Tibial artery (tissue), 4 donors: Measurements from ENCODE around the gene POLA1.

Source experiments
- DNase-seq, 2 donors: peaks; one replicate each; pipeline ENCODE4 v3.0.0-alpha.2; 2019
- H3K27ac ChIP-seq, 2 donors: fragments of 200-600 bp; sonication (generic) in 1 of 2; 1 replicate in 1 of 2; 2 replicates in 1 of 2; pipeline ENCODE4 v1.5.1; 2018 to 2019; ENCODE audit warnings: mild to moderate bottlenecking in 1 of 2
- H3K27me3 ChIP-seq, 2 donors: fragments of 200-600 bp; sonication (generic) in 1 of 2; one replicate each; pipeline versions ENCODE4 v1.5.1 to v1.6.0; 2016 to 2019
- H3K36me3 ChIP-seq, 3 donors: fragments of 200-600 bp; sonication (generic) in 2 of 3; one replicate each; pipeline ENCODE4 v1.5.1; 2016 to 2019; ENCODE audit warnings: mild to moderate bottlenecking in 2 of 3
- H3K4me1 ChIP-seq, 4 donors: fragments of 200-600 bp; sonication (generic) in 2 of 4; 1 replicate in 3 of 4; 2 replicates in 1 of 4; pipeline ENCODE4 v1.5.1; 2016 to 2019
- H3K4me3 ChIP-seq, 2 donors: fragments of 200-600 bp; sonication (generic) in 1 of 2; 1 replicate in 1 of 2; 2 replicates in 1 of 2; pipeline ENCODE4 v1.5.1; 2018 to 2019; ENCODE audit warnings: mild to moderate bottlenecking in 2 of 2
- H3K9me3 ChIP-seq, 3 donors: fragments of 200-600 bp; sonication (generic) in 1 of 3; one replicate each; pipeline ENCODE4 v1.5.1; 2016 to 2019
- CTCF ChIP-seq, 2 experiments: fragments of 200-600 bp in 1 of 2; fragments of 450-650 bp in 1 of 2; IDR thresholded peaks; one replicate each; pipeline ENCODE4 v1.5.1; 2017 to 2019; ENCODE audit warnings: antibody characterized with exemption in 2 of 2, mild to moderate bottlenecking in 1 of 2, moderate library complexity in 1 of 2
- intact Hi-C: fragments of 100-400 bp; cut with DNase I; formaldehyde crosslinking; loops from one replicate; pipeline ENCODE4 v1.15.0; 2023; ENCODE audit warnings: low total_unique reads

Gene POLA1

GRCh38 chrX:24900234-24900633 lies 206.5 kb downstream of the POLA1 start:
- Histone ChIP-seq H3K4me1 (no peaks in the 10 kb centered on the region), H3K4me3 (no peak overlapping the region), H3K9me3 (no peaks in the 10 kb centered on the region), H3K27me3 (no peaks in the 10 kb centered on the region), H3K27ac (no peak overlapping the region), H3K36me3 (no peaks in the 10 kb centered on the region)
- no peak for TF ChIP-seq CTCF (IDR thresholded peaks at IDR 0.05)
- intact Hi-C loops: no loop called here
- DNase-seq: no peak

GRCh38 chrX:24902806-24903205 lies 209.1 kb downstream of the POLA1 start:
- no peak for DNase-seq

GRCh38 chrX:24918715-24919114 lies 225.0 kb downstream of the POLA1 start:
- no peaks in the 10 kb centered on the region for H3K36me3 ChIP-seq
- H3K27ac ChIP-seq: no peak overlapping the region
- H3K9me3 ChIP-seq: no peaks in the 10 kb centered on the region
- intact Hi-C loops: no loop called here
- H3K4me3 ChIP-seq: no peak overlapping the region
- DNase-seq: no peak
- no peak for TF ChIP-seq CTCF (IDR thresholded peaks at IDR 0.05)
- no peaks in the 10 kb centered on the region for H3K27me3 ChIP-seq
- no peaks in the 10 kb centered on the region for H3K4me1 ChIP-seq

More at GRCh38 chrX:24902806-24903205, 209.1 kb downstream of the POLA1 start:
- H3K27me3 ChIP-seq: no peaks in the 10 kb centered on the region
- no peak for TF ChIP-seq CTCF (IDR thresholded peaks at IDR 0.05)
- intact Hi-C loops: no loop called here
- H3K27ac ChIP-seq: no peak overlapping the region
- H3K9me3 ChIP-seq: no peaks in the 10 kb centered on the region
- no peaks in the 10 kb centered on the region for H3K36me3 ChIP-seq
- no peak overlapping the region for H3K4me3 ChIP-seq
- no peaks in the 10 kb centered on the region for H3K4me1 ChIP-seq

GRCh38 chrX:24920769-24921168 lies 227.1 kb downstream of the POLA1 start:
- Histone ChIP-seq H3K27me3 (no peaks in the 10 kb centered on the region), H3K9me3 (no peaks in the 10 kb centered on the region), H3K4me3 (no peak overlapping the region), H3K4me1 (no peaks in the 10 kb centered on the region), H3K36me3 (no peaks in the 10 kb centered on the region), H3K27ac (no peak overlapping the region)
- no peak for TF ChIP-seq CTCF (IDR thresholded peaks at IDR 0.05)
- intact Hi-C loops: no loop called here
- no peak for DNase-seq

- intact Hi-C loops: no loop called here
- H3K27me3 ChIP-seq: no peaks in the 10 kb centered on the region
These were observed 231.7 kb downstream of the POLA1 start for GRCh38 chrX:24925430-24925829.

More at GRCh38 chrX:24925430-24925829, 231.7 kb downstream of the POLA1 start:
- H3K4me1 ChIP-seq: no peaks in the 10 kb centered on the region
- TF ChIP-seq CTCF (IDR thresholded peaks at IDR 0.05): no peak
- no peak overlapping the region for H3K4me3 ChIP-seq
- no peaks in the 10 kb centered on the region for H3K9me3 ChIP-seq
- no peak overlapping the region for H3K27ac ChIP-seq
- H3K36me3 ChIP-seq: no peaks in the 10 kb centered on the region
- DNase-seq: no peak
